Medulla oblongata (tissue), 1 donor: Measurements from ENCODE around the gene ABCB11.
"Not testable (repeated sequence)": the region's sequence is repeated elsewhere in the genome, so short reads cannot be mapped to it uniquely, and the experiment has no call there.

Experiments used
- DNase-seq: peaks from one replicate; pipeline ENCODE4 v3.0.0-alpha.2; 2015; ENCODE audit errors: extremely low spot score

Gene ABCB11

DNA sequence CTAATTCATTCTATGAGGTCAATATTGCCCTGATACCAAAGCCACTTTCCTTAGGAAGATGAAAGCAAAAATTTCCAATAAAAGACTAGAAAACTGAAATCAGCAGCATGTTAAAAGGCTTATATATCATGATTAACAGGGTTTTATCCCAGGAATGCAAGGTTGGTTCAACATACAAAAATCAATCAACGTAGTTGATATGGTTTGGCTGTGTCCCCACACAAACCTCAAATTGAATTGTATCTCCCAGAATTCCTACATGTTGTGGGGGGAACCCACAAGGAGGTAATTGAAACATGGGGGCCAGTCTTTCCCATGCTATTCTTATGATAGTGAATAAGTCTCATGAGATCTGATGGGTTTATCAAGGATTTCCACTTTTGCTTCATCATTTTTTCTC, 11.7 kb upstream of the ABCB11 start:
- DNase-seq, result no peak

DNA sequence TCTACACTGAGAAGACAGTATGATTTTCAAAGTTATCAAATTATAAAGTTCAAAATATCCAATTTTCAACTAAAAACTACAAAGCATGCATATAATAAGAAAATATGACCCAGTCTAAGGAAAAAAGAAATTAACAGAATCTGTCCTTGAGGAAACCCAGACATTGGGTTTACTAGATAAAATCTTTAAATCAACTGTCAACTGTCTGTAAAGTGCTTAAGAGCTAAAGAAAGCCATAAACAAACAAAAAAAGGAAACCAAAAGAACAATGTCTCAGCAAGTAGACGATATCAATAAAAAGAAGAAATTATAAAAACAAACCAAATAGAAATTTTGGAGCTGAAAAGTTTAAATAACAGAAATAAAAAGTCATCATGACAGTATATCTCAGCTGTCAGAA, 10.5 kb upstream of the ABCB11 start:
- DNase-seq, result no peak

- no peak for DNase-seq
Observed at GRCh38 chr2:169039702-169040101, 8.6 kb upstream of the ABCB11 start.

- peak; percentile 13 for DNase-seq
Observed at GRCh38 chr2:169038338-169038757, 7.2 kb upstream of the ABCB11 start.

DNA sequence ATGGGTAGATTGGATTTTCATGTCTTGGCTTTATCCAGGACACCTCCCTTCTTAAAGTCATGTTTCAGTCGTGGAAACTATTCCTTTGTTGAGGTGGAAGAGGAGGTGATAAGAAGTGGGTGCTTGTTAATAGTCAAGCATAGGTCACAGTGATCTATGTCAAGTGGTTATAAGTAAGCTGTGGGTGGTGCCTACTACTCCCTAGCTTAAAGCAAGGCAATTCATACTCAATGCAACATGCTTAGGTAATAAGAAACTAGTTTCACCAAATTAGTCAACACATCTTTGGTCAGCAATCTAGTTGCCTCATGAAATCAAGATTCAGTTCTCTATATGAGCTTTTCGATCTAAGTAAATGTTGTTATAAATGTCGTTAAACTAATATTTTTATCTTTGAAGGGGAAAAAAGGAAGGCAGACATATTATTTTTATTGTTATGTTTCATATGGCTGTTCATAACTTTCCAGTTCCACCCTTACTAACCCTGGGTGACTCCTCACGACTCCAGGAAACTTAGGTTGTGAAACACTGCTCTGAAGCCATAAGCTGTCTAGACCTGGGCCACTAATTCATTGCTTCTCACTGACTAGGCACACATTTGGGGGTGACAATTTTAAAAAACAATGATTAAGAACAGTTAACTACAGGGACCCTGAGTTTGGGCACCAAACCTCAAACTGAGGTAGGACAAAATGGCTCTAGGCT, 5.8 kb upstream of the ABCB11 start:
- DNase-seq, result no peak

- no peak for DNase-seq
Observed at GRCh38 chr2:169035887-169036286, 4.8 kb upstream of the ABCB11 start.

DNA sequence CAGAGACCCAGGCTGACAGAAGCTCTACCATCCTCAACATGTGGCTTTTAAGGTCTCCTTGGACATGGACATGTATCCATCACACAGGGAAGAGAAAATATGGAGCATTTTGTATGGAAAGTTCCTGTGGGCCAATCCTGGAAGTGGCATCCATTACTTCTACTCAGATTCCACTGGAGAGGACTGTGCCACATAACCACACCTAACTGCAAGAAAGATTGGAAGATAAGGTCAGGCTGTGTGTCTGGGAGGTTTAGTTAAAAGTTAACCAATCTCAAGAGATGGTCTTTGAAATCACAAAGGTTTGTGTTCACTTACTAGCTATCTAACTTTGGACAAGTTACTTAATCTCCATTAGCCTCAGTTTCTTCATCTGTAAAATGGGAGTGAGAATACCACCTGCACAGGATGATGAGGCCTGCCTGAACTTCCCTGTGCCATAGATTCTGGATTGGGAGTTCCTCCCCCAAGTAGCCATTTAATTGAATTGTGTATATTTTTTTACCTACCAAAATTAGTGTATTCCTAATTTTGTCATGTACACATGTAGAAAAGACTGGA, 3.9 kb upstream of the ABCB11 start:
- no peak for DNase-seq

- no peak for DNase-seq
Observed at GRCh38 chr2:169034256-169034655, 3.1 kb upstream of the ABCB11 start.

DNA sequence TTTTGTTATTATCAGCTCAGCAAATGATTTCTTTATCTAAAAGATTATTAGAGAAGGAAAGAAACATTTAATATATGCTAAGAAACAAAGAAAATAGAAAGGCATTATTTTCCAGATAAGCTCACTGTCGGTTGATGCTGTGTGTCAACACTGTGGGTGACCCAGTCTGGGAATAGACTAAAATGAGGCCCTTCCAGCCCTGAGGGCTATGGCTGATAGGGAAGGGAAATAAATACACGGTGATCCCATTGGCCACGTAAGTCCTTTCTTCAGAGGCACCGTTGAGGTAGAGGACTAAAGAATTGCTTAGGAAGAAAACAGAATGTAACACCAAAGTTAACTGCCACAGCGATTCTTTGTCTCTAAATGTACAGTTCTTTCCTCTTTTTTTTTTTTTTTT, 1.8 kb downstream of the ABCB11 start:
- DNase-seq, result no peak

DNA sequence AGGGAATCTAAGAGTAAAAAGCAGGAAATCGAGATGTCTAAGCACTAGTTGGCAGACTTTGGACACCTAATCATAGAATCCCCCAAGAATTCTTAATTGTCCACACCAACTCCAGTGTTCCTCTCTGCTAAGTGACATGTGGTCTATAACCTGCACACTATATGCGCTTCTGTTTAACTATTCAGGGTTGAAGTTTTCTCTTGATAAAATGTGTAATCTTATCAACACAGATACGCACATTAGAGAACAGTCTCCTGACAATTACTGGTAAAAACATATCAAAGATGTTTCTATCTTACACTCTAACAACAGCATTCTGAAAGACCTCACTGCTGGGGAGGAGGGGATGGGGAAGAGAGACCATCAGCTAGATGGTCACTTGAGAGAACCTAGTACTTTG, 3.9 kb downstream of the ABCB11 start:
- DNase-seq, result no peak

- no peak for DNase-seq
Observed at GRCh38 chr2:169026056-169026455, 5.1 kb downstream of the ABCB11 start.

- no peak for DNase-seq
Observed at GRCh38 chr2:169023161-169023560, 8.0 kb downstream of the ABCB11 start.

DNA sequence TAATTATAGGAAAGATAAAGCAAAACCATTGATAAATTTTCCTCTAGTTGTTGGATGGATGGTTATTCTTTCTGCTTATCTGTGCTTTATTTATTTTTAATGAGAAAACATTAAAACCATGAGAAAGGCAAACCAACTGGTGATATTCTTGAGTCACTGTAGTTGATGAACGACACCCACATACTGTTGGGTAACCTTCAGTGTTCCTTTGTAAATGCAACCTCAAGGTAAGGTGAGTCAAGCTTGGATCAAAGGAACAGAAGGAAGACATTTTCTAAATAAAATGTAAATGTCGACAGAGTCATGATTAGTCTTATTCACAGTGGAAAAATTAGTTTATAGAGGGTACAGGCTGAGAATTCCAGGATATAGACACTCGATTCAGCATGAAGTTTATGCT, 12.7 kb downstream of the ABCB11 start:
- DNase-seq, result no peak

GRCh38 chr2:169015943-169016342, 15.2 kb downstream of the ABCB11 start:
- DNase-seq, result no peak

DNA sequence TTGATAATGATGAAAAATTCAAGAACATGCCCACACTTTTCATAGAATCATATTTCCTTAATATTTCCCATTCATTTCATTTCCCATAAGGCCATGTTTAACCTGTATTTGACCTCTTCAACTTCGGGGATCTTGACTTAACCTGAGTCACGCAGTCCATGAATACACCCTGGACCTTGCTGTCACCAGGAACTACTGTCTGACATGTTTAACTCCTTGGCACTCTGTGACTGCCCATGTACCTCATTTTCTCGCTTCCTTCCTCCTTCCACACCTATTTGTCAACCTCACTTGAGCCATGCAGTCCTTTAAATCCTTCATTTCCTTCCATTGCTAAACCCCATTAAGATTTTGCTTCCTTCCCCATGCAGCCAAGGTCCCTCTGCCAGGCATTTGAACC, 16.3 kb downstream of the ABCB11 start:
- no peak for DNase-seq

GRCh38 chr2:169013628-169014026, 17.5 kb downstream of the ABCB11 start:
- no peak for DNase-seq

DNA sequence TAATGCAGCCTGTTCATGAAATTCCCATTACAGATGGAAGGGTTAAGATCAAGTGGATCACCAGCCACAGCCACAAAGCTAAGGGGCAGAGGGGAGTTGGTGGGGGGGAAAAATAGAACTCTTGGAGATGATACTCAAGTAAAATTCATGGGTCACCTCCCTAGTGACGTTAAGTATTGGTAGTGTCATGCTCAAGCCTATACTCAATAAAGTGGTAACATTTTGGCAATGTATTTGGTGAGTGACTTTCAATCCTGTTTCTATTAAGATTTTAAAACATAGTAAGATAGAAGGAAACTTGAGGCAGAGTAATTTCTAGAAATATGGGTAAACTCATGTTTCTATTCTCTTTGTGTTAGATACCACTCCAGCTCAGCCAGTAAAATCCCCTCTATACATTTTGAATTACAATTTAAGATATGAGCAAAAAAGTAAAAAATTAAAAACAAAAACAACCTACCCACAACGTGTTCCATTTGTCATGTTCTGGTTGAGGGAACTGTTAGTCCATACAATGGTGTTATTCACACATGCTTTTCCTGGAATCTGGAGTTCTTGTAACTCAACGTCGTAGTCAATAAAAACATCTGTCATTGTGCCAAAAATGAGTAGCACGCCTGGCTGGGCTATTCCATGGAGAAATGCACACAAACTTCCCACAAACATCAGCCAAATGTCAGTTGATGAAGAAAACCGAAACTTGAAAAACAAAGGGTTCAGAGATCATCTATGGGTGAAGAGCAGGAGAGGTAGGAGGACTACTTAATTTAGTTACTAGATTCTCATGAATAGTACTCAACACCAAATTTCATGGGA, 18.1 kb downstream of the ABCB11 start:
- no peak for DNase-seq

DNA sequence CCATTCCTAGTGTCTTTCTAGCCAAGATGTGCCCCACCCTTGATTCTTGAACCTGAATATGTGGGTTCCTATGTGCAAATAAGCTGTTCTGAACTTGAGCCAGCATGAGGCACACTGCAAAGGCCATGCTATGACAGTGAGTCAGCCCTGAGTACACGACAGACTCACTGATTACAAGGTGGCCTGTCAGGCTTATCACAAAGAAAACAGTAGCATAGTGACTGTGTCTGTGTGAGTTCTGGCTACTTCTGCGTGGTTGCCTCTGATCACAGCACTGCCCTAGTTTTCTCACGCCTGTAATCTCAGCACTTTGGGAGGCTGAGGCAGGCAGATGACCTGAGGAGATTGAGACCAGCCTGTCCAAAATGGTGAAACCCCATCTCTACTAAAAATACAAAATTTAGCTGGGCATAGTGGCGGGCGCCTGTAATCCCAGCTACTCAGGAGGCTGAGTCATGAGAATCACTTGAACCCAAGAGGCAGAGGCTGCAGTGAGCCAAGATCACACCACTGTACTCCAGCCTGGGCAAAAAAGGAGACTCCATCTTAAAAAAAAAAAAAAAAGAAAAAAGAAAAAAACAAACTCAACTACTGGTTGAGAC, 18.8 kb downstream of the ABCB11 start:
- not testable (repeated sequence) for DNase-seq

DNA sequence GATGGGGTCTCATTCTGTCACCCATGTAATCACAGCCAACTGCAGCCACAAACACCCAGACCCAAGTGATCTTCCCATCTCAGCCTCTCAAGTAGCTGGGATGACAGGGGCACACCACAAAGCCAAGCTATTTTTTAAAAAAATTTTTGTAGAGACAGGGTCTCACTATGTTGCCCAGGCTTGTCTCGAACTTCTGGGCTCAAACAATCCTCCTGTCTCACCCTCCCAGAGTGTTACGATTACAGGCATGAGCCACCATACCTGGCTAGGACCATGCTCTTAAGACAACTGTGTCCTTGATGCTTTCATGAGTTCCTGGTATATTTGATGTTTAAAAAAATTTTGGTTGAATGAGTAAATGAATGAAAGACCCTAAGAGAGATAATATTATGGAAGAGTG, 19.4 kb downstream of the ABCB11 start:
- no peak for DNase-seq

DNA sequence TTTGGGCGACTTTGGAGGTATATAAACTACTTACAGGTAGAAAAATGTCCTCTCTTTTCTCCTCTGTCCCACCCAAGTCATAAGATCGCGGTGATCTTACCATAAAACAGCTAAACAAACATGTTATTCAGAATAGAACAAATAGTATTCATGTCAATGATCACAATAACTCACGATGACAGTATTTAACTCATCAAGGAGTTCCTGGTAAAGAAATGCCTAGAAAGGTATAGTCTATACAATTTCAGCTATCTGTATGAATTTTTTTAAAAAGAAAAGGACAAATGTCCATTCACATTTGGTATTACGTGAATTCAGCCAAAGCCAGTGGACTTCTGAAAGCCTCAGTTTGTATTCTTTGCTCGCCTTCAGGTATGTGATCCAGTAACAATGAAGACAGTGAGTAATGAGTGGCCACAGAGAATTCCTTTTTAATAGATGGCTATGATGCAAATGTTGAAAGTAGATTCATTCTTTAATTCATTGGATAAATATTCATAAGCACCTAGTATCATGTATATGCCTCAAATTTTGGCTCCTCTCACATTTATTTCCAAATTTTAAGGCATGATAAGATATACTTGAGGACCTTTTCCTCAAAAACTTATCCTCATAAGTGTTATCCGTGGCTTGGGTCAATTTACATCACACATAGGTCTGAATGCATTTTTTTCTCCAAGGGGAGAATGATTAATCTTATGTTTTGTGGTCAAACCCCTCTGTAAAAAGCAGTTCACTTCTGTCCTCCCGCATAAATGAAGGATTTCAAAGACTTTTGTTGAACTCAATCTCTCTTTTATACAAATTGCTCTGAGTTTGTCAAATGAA, 20.3 kb downstream of the ABCB11 start:
- DNase-seq, result no peak

DNA sequence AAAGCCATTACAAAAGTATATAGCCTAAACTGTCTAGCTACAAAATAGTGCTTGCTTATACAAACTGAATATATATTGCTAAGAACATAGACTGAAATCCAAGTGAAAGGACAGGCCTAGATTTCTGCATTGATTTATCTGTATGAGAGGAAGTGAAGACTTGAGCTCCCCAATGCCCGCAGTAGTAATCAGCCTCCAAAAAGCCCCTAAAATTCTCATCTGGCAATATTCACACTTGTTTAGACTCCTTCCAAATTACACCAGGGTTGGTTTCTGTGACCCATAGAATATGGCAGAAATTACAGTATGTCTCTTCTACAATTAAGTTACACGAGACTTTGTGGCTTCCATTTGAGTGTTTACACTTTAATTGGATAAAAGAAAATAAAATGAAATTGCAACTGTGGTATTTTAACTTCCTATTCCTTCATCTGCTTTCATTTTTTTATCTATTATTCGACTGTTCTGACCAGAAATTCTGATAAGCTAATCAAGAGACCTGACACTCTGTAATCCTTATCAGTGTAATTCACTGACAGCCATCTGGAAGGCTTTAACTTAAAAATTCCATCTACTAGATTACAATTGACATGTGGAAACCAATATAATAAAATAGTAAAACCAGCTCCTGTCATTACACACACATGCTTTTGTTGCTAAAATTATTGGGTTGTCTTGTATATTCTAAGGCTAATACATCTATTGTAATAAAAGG, 21.1 kb downstream of the ABCB11 start:
- DNase-seq, result no peak
